ENCODE measurements around the gene TMPRSS7.
A peak's percentile ranks its signal among the peaks of the same experiment; 100 is the strongest.

TMPRSS7 gene

GRCh38 chr3:112127522-112128494, 93.3 kb downstream of the TMPRSS7 start:
- no peak for TF ChIP-seq CTCF (IDR thresholded peaks at IDR 0.05; ENCODE audit: unreplicated experiment in 3 of 3)
- Mint-ChIP-seq H3K4me1 (peaks cover 51% of the 10 kb centered on the region), H3K27ac (peak overlapping the region; percentile 16 to 89 (median 51)), H3K36me3 (ENCODE audit: low read depth) (no peaks in the 10 kb centered on the region), H3K9me3 (no peaks in the 10 kb centered on the region), H3K27me3 (ENCODE audit: low read depth) (no peaks in the 10 kb centered on the region), H3K4me3 (no peak overlapping the region)

GRCh38 chr3:112128843-112129727, 94.5 kb downstream of the TMPRSS7 start:
- Mint-ChIP-seq H3K4me1 (peaks cover 51% of the 10 kb centered on the region), H3K36me3 (ENCODE audit: low read depth) (no peaks in the 10 kb centered on the region), H3K27ac (peak overlapping the region in 2 of 3 experiments; percentile 16), H3K27me3 (ENCODE audit: low read depth) (no peaks in the 10 kb centered on the region), H3K4me3 (no peak overlapping the region), H3K9me3 (no peaks in the 10 kb centered on the region)
- TF ChIP-seq CTCF (IDR thresholded peaks at IDR 0.05; ENCODE audit: unreplicated experiment in 3 of 3): no peak

- H3K27ac Mint-ChIP-seq: no peak overlapping the region
- no peak for TF ChIP-seq CTCF (IDR thresholded peaks at IDR 0.05; ENCODE audit: unreplicated experiment in 3 of 3)
- H3K36me3 Mint-ChIP-seq (ENCODE audit: low read depth): no peaks in the 10 kb centered on the region
- H3K9me3 Mint-ChIP-seq: no peaks in the 10 kb centered on the region
- no peak overlapping the region for H3K4me3 Mint-ChIP-seq
- H3K4me1 Mint-ChIP-seq: peaks cover 51% of the 10 kb centered on the region
- no peaks in the 10 kb centered on the region for H3K27me3 Mint-ChIP-seq (ENCODE audit: low read depth)
Observed at GRCh38 chr3:112129925-112130637, 95.5 kb downstream of the TMPRSS7 start.

GRCh38 chr3:112130638-112130993, 96.1 kb downstream of the TMPRSS7 start:
- Mint-ChIP-seq H3K36me3 (ENCODE audit: low read depth) (no peaks in the 10 kb centered on the region), H3K4me1 (peaks cover 51% of the 10 kb centered on the region), H3K27ac (no peak overlapping the region), H3K4me3 (no peak overlapping the region), H3K9me3 (no peaks in the 10 kb centered on the region), H3K27me3 (ENCODE audit: low read depth) (no peaks in the 10 kb centered on the region)
- no peak for TF ChIP-seq CTCF (IDR thresholded peaks at IDR 0.05; ENCODE audit: unreplicated experiment in 3 of 3)
